Right kidney (tissue), 1 donor: ENCODE measurements around the gene FAM200A.
"Not testable (repeated sequence)": the region's sequence is repeated elsewhere in the genome, so short reads cannot be mapped to it uniquely, and the experiment has no call there.

Experiments
- DNase-seq: peaks from one replicate; pipeline ENCODE4 v3.0.0-alpha.2; 2016

The FAM200A gene

DNA sequence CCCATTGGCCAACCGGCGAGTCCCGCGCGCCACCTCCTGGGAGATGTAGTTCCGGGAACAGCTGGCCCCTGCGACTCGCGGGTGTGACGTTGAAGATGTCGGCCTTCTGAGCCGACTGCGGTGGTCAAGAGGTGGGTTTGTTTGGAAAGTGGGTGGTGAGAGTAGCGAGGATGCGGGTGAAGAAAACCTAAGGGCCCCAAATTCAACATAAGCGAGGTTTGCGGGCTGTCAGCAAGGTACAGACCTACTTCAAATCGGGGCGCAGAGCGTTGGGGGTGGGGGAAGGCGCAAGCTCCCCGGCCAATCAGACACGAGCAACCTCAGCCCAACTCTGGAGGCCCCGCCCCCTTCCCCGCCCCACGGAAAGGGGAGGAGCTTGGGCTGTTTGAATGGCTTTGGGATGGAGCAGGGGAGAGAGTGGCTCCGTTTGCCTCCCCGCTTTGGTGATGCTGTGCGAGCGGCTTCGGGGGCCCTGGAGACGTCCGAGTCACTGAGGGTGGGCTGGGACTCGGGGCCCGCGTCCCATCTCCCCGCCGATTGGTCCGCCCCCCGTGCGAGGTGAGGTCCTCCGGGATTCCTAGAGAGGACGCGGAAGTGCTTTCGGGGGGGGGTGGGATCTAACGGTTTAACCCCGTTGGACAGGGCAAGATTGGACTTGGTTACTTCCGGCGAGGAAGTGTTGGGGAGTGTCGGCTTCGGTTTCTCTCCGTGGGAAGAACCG is 47.2 kb downstream of the FAM200A start, which contains the start of gene ZKSCAN5:
TSS of gene ZKSCAN5 (plus strand) at position 60 of the 721 bp plus-strand sequence. CDS start 1,383 bp downstream, outside the sequence.
- DNase-seq, result peak; percentile 100

DNA sequence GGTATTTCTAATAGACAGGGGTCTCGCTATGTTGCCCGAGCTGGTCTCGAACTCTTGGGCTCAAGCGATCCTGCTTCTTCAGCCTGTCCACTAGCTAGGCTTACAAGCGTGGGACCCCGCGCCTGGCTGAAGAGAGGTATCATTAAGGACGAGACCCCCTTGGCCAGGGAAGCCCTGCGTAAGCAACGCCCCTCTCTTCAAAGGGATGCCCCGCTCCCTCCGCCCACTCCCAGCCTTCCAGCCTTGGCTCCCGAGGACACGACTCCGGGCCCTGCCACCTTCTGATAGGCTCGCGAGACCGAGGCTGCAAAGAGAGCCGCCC is 47.7 kb downstream of the FAM200A start:
- DNase-seq, result no peak

GRCh38 chr7:99501236-99501635 is 50.7 kb downstream of the FAM200A start:
- DNase-seq, result not testable (repeated sequence)

DNA sequence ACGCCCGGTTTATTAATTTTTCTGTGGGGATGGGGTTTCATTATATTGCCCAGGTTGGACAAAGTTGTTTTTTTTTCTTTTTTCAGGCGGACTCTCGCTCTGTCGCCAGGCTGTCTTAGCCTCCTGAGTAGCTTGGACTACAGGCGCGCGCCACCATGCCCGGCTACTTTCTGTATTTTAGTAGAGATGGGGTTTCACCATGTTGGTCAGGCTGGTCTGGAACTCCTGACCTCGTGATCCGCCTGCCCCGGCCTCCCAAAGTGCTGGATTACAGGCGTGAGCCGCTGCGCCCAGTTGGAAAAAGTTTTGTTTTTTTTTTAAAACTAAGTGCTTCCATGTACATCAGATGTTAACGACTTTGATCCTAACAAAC is 51.3 kb downstream of the FAM200A start:
- DNase-seq, result no peak

DNA sequence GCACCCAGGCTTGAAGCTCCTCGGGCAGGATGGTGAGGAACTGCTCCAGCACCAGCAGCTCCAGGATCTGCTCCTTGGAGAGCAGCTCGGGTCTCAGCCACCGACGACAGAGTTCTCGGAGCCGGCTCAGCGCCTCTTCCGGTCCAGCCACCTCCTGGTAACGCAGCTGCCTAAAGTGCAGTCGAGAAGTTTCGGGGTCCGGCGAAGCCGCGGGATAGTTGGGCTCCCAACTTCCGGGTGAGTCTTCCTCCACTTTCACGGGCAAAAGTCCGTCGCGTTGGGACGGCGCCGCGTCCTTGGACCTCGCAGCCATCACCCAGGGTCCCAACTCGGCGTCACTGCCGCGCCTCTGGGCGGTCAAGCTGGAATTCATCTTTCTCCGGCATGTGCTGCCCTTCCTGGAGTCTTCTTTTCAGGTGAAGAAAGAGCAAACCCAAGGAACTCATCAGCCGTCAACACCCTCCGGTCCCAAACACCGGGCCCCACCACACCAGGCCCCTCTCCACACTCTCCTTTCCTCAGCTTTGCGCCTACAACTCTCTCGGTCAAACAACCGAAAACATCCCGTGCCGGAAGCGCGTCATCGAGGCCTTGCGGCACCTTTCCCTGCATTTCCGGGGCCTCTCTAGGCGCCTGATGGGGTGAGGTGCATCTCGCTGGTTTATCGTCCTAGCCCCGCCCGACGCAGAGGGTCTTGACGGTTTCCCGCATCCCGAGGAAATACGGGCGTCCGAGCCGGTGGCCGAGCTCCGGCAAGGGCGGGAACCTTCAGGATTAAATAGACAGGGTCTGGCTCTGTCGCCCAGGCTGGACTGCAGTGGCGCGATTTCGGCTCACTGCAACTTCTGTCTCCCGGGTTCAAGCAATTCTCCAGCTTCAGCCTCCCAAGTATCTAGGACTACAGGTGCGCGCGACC is 51.9 kb downstream of the FAM200A start, which contains the start of gene ZNF394:
TSS of gene ZNF394 (minus strand) at position 561 of the 916 bp plus-strand sequence. CDS start at position 373, 188 bp downstream.
- peak; percentile 90 for DNase-seq

GRCh38 chr7:99499371-99499720 is 52.6 kb downstream of the FAM200A start:
- no peak for DNase-seq

DNA sequence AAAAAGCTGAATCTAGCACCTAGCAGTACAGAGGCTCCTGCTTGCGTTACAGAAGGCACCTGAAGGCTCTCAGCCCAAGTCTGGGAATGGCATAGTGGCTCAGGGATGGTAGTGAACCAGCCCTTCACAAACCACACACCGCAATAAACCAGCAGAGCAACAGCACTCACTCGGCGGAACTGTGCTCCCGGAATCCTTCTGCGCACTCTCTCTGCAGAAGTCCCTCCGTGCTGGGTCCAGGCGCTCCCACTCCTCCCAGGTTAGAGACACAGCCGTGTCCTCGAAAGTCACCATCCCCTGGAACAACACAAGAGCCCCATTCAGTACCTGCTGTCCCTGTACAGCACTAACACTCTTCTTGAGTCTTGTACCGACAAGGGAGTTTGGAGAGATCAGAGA is 53.4 kb downstream of the FAM200A start:
- no peak for DNase-seq

DNA sequence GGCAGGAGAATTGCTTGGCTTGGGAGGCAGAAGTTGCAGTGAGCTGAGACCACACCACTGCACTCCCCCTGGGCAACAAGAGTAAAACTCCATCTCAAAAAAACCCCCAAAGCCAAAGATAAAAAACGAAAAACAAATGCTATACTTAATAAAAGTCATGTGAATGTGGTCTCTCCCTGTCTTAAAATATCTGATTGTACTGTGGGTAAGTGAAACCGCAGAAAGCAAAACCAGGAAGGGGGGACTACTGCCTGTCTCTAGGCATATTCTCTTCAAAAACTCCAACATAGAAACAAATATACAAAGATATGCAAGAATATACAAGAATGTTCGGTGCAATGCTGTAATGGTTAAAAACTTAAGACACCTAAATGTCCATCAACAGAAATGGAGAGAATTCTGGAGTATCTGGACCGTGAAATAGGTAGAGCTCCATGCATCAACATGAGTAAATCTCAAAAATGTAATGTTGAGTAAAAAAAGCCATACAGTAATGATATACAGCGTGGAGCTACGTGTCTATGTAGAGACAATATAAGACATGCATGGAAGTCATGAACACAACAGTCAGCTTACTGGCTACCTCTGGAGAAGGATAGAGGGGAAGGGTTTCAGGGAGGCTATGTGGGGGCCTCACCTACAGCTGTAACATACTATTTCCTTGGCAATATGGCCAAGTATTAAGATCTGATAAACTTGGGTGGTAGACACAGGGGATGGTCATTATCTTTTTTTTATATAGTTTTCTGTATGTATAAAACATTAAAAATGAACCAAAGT is 54.0 kb downstream of the FAM200A start:
- no peak for DNase-seq
